Ecto neural progenitor cell (in vitro differentiated cells): ENCODE data around the gene PIK3C2A.

Source experiments
- DNase-seq: peaks from one replicate; pipeline ENCODE4 v3.0.0-alpha.2; 2018; ENCODE audit warnings: low spot score

Gene PIK3C2A

GRCh38 chr11:17209939-17210245 lies 2.1 kb upstream of the PIK3C2A start:
- no peak for DNase-seq

GRCh38 chr11:17208257-17208999 lies 642 bp upstream of the PIK3C2A start:
- peak; percentile 44 for DNase-seq

DNA sequence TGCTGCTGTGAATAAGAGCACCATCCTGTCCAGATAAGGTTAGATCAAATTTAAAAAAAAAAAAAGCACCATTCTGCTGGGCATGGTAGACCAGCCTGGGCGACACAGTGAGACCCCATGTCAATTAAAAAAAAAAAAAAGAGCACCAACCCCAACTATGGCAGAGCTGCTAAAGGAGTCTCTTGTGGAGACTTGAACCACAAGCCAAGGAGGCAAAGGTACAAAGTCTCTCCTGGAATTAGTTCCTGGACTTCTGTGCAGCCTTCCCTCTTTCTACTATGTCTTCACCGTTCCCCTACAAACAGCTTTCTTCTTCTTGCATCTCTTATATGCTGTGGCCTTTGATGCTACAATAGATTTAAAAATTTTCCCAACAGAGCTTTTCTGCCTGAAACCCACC lies 1.3 kb downstream of the PIK3C2A start:
- no peak for DNase-seq

DNA sequence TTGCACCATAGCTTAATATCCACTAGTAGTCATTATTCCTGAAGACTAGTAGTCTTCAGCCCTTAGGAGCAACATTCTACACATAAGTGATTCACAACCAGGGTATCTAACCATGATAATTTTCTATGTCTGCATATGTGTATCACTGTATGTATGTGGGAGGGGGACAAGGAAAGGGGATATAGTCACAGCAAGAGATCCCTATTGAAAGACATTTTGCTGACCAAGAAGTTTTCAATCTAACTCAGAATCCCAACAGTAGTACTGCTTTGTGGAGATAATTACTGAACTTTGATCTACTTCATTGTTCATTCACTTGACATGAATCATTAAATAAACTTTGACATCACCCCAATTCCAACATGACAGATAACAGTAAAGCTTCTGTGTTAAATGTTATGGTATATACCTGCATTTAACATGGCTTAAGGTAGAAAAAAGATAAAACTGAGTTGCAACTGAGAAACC lies 10.3 kb downstream of the PIK3C2A start:
- DNase-seq, result no peak

- no peak for DNase-seq
Measured at GRCh38 chr11:17188675-17189074, 19.1 kb downstream of the PIK3C2A start.

- no peak for DNase-seq
Measured at GRCh38 chr11:17186932-17187692, 20.7 kb downstream of the PIK3C2A start.

DNA sequence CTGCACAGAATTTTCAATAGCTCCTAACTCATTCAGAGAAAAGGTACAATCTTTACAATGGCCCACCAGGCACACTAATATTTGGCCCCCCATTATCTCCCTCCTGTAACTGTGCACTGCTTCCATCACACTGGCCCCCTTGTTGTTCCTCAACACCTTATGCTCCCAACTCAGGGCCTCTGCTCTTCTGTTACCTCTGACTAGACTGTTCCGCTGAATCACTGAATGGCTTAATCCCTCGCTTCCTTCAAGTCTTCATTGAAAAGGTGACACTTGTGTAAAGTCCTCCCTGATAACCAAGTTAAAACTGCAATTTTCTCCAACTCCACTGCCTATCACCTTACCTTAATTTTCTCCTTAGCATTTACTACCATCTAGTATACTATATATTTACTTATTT lies 21.8 kb downstream of the PIK3C2A start:
- no peak for DNase-seq

DNA sequence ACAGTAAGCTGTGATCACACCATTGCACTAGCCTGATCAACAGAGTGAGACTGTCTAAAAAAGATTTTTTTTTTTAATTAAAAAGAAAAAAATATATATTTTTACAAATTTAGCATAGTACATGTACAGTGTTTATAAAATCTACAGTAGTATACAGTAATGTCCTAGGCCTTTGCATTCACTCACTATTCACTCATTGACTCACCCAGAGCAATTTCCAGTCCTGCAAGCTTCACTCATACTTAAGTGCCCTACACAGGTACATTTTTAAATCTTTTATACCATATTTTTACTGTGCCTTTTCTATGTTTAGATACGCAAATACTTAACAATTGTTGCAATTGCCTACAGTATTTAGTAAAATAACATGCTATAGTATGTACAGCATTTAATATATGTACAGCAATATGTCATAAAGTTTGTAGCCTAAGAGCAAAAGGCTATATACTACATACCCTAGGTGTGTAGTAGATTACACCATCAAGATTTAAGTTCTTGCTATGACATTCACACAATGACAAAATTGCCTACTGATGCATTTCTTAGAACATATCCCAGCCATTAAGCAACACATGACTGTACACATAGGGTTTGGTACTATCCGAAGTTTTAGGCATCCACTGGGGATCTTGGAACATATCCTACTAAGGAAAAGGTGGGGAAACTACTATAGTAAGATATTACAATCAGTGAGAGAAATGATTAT lies 22.8 kb downstream of the PIK3C2A start:
- no peak for DNase-seq

- DNase-seq, result no peak
Measured at GRCh38 chr11:17183836-17184235, 23.9 kb downstream of the PIK3C2A start.

DNA sequence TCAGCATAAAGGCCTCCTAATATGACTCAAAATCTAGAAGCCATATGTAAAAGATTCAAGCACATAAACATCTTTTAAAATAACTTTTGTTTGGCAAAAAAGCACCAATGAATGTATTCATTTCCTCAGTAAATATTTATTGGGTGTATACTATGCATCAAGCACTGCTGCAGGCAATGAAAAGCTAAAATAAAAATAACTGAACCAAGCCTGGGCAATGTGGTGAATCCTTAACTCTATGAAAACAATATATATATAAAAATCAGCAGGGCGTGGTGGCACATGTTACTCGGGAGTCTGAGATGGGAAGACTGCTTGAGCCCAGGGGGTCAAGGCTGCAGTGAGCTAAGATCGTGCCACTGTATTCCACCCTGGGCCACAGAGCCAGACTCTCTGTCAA lies 27.8 kb downstream of the PIK3C2A start:
- no peak for DNase-seq

- DNase-seq, result no peak
Measured at GRCh38 chr11:17173332-17173731, 34.5 kb downstream of the PIK3C2A start.

DNA sequence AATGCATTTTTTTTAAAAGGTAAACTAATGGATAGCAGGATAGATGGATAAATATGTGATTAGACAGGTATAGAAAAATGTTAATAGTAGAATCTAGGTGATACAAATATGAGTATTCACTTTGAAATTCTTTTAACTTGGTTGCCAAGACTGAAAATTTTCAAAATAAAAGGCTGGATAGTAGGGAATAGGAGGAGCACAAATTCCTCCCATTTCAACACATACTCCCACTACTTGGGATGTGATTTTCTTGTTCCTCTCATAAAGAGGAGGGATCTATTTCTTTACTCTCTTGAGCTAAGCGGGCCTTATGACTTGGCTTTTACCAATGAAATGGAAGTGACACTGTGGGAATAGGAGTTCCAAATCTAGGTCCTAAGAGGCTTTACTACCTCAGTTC lies 35.9 kb downstream of the PIK3C2A start:
- DNase-seq, result no peak

DNA sequence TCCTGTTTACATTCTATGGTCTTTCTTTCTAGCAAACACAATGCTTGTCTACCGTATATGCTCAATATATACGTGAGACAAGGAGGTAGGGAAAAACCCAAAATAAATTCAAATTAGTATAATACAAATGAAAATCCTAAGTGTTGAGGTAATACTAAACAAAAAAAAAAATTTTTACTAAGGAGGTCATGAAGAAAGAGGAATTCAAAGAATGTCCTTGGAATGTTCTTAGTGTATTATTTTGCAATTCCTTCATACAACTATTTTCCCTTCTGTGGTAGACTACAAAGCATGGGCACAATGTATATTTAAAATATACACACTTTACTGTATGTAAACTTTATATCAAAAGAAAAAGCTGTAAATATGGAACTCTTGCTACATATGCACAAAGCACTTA lies 36.4 kb downstream of the PIK3C2A start:
- no peak for DNase-seq

DNA sequence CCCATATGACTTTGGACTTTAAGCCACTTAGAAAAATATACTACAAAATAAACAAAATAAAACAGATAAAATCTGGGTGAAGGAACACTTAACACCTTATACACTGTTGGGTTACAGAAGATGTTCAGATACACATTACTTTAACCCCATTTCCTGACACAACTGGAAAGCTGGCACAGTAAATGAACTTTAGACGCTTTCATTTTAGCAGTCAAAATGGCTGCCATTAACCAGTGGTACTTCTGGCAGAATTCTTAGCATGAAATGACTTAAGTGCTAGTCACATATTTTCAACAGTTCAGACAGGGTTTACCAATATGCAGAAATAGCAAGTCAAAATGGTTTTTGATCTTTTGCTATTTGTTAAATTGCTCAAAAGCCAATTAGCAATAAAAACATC lies 37.9 kb downstream of the PIK3C2A start:
- DNase-seq, result no peak

- DNase-seq, result no peak
Measured at GRCh38 chr11:17165247-17165890, 42.4 kb downstream of the PIK3C2A start.

DNA sequence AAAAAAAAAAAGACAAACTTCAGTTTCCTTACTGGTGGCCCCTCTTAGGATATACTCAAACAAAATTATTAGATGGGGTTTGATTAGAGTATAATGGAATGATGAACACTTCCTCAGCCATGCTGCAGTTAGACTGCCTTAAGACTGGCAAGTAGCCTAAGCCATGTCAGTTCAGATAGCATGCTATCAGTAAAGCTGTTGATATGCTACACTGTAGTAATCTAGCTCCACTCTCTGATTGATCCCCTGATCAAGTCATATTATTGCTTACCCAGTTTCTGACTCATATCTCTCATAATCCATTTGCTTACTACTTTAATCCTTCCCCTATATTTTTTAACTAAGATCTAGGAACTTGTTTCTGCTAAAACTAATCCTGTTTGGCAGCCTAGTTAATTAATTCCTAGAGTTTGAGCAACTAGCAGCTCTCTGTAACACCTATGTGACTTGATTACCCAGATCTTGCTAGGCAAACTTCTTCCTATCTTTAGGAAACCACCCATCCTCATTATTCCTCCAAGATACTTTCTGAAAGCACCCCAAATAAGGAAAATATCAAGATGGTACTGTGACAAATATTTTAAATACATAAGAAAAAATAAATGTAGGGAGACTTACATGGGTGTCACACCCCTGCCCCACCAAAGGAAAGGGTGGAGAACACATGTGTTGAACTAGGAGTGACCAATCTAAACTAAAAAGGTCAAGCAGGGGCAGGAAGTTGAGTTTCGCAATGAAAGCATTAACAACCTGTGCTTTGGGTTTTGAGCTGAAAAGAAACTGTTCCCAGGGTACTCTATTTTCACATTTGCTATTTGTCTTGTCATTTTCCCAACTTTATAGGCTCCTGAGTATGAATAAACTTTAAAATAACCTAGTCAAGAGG lies 43.2 kb downstream of the PIK3C2A start:
- no peak for DNase-seq

- DNase-seq, result no peak
Measured at GRCh38 chr11:17163736-17164135, 44.0 kb downstream of the PIK3C2A start.

DNA sequence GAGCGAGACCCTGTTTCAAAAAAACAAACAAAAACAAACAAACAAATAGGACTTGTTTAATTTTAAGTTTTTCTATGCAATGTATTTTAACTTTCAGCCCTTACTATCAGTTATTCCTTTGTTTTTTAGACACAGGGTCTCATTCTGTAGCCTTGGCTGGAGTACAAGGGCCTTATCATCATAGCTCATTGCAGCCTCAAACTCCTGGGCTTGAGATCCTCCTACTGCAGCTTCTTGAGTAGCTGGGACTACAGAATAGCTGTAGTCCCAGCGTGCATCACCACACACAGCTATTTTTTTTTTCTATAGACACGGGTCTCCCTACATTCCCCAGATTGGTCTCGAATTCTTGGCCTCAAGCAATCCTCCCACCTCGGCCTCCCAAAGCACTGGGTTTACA lies 44.5 kb downstream of the PIK3C2A start:
- DNase-seq, result no peak

- no peak for DNase-seq
Measured at GRCh38 chr11:17162376-17162775, 45.4 kb downstream of the PIK3C2A start.

- DNase-seq, result no peak
Measured at GRCh38 chr11:17161515-17161914, 46.3 kb downstream of the PIK3C2A start.

DNA sequence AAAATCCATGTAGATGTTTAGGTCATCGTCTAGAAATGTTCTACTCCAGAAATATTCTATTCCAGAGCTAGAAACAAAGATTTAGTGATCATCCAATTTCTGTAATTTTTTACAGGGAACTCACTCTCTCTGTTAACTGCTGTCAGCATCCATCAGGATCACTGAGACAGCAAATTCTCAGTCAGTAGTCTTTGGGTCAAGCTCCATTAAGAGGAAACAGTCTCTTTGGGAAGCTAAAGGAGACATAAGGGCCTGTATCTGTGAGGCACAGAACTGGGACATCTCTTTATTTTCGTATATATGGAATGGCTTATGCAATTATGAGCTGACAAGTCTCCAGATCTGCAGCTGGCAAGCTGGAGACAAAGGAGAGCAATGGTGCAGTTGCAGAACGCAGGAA lies 48.3 kb downstream of the PIK3C2A start:
- no peak for DNase-seq
